ENCODE measurements around the gene MT1A. TPM values are rescaled to one million over a fixed set of nuclear protein-coding genes. Genes with fewer than 3 reads are reported as not detected.

The MT1A gene
- polyA plus RNA-seq, 4 donors, result not detected

DNA sequence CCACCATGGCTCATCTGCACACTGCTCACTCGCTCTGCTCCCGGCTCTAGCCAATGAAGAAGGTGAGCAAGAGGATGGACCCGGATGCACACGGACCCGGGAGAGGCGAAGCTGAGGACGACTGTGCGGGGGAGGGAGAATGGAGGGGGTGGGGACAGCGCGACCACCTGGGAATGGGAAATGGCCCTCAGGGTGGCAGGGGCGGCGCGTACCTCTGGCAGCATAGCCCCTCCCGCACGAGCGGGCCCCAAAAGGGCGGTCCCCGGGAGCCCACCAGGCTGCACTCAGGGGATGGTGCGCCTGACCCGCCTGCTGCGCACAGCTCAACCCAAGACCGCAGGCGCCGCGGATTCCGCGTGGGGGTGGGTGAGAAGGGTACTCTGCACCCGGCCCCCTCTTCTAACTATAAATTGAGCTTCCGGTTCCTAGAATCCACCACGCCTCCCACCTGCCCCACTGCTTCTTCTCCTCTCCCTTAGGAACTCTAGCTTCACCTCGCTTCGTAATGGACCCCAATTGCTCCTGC, 37.3 kb downstream of the MT1A start:
- DNase-seq (ENCODE audit: low read depth in 4 of 4, low spot score in 3 of 4), result no peak

DNA sequence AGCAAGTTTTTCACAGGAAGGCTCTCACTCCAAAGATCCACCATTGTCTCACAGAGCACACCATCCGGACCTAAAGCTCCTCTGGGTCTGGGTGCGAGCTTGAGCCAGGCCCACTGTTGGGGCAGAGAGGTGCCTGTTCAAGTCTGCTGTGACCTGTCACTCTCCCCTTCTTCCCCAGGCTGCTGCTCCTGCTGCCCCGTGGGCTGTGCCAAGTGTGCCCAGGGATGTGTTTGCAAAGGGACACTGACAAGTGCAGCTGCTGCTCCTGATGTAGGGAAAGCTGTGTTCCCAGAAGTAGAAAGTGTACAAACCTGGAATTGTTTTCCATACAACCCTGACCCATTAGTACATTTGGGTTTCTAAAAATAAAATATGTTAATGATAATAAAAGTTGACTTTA, 39.0 kb downstream of the MT1A start:
- DNase-seq (ENCODE audit: low read depth in 4 of 4, low spot score in 3 of 4), result no peak

DNA sequence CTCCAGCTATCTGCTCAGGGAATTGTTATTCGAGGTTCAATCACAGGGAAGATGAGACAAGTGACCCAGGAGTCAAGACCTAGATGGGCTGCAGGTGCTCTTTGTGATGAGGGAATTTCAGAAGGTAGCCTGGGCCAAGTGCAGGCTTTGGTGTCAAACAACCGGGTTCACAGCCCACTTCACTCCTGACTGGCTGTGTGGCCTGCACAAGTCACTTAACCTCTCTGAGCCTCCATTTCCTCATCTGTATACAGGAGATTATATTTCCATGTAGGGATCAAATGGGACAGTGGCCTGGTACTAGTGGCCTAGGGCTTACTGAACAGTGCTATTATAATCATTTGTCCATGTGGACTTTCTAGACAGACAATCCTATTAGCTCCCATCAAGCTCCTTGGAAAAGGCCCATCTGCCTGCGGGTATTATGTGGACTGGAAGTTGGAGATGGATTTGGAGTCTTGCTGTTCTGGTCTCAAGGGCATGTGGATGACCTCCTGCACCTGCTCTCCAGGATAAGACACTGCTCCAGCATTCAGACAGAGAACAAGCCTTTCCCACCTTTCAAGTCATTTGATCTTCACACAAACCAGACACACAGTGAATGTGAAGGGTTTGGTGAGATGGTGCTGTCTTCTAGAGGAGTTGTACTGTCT, 40.7 kb downstream of the MT1A start:
- no peak for DNase-seq (ENCODE audit: low read depth in 4 of 4, low spot score in 3 of 4)

DNA sequence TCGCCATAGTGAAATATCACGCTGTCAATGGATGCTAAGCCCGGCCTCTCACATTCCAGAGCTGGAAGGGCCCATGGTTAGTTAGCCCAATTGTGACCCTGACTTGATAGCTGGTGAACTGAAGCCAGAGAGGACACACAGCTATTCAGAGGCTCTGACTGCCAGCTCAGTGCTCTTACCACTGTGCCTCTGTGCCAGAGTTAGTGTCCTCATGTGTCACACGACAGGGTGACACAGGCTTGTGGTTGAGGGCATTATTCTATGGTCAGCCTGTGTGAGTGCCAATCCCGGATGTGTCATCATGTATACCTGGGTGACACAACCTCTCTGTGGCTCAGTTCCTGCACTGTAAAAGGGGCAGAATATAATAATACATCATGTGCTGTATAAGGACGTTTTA, 41.4 kb downstream of the MT1A start:
- no peak for DNase-seq (ENCODE audit: low read depth in 4 of 4, low spot score in 3 of 4)

DNA sequence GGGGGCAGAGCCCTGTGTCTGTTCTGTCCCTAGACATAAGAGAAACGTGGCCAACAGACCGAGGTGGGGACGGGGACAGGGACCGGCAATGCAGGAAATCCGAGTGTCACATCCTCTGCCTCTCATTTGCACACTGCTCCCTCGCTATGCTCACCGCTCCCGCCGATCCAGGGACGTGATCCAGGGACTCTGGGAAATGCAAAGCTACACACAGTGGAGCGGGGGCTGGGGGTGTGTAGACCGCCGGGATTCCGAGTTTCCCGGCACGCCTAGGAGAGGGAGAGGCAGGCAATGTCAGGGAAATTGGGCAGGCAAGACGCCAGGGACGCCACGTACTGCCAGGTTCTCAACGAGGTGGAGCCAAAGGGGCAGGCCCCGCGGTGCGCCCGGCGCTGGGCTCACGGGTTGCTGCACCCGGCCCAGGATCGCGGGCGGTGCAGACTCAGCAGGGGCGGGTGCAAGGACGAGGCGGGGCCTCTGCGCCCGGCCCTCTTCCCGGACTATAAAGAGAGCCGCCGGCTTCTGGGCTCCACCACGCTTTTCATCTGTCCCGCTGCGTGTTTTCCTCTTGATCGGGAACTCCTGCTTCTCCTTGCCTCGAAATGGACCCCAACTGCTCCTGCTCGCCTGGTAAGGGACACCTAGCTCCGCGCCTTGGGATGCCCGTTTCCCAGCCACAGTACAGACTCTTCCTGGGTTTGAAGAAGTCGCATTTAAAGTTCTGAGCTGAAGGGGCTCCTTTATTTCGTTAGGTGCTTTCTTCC, 43.7 kb downstream of the MT1A start, which contains the start of gene MT1X:
TSS of gene MT1X (plus strand) at position 532 of the 764 bp plus-strand sequence. CDS start at position 603, 71 bp downstream.
- DNase-seq (ENCODE audit: low read depth in 4 of 4, low spot score in 3 of 4), result peak in 3 of 4 donors; percentile 66 to 78 (median 72)

DNA sequence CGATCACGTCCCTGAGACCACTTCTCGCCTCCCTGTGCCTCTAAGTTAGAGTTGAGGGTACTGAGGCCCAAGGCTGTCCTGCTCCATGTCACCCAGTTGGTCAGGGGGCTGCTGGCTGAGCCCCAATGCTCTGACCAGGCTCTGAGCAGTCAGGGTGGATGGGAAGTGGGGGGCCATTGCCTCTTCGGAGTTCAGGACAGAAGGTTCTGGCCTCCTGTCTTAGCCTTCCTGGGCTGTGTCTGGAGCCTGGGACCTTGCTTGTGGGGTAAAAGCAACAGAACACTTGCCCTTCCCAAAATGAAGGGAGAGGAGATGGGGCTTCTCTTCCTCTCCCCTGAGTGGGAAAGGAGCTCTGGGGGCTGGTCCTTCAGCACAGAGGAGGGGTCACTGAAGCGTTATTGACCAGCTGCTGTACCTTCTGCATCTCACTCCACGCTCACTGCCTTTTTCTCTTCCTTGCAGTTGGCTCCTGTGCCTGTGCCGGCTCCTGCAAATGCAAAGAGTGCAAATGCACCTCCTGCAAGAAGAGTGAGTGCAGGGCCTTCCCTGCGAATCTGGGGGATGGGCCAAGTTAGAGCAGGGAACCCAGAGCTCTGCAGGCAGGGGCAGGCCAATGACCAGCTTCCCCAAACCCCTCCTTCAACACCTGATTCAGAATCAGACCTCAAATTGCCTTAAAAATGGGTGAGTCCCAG, 44.4 kb downstream of the MT1A start:
- DNase-seq (ENCODE audit: low read depth in 4 of 4, low spot score in 3 of 4), result no peak

- DNase-seq (ENCODE audit: low read depth in 4 of 4, low spot score in 3 of 4), result no peak
Measured at GRCh38 chr16:56683424-56684172, 45.1 kb downstream of the MT1A start.

DNA sequence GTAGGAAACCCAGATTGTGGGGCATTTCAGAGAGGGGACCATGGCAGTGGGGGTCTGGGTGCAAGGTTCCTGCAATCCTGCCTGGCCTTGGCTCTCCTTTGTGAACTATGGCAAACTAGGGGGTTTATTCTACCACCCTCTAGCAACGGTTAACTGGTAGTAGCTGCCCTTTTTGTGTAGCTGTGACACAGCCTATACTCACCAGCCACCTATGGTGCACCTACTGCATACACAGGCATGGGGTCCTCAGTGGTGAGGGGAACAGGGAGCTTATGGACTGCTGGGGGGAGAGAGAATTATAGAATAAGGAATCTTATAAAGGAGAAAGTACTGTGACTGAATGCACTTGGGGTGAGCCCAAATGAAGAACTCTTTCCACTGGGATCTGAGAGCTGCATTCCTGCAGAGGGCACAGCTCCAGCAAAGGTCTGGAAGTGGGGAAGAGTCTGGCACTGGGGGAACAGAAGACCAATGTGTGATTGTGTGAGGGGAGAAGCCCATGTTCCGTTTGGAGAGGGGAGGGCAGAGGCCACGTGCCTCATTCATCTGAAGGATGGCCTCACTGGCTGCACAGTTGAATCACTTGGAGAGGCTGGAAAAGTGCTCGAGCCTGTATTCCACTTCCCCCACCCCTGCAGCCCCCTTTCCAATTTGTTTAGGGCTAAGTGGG, 45.9 kb downstream of the MT1A start:
- no peak for DNase-seq (ENCODE audit: low read depth in 4 of 4, low spot score in 3 of 4)

- no peak for DNase-seq (ENCODE audit: low read depth in 4 of 4, low spot score in 3 of 4)
Measured at GRCh38 chr16:56684926-56685590, 46.6 kb downstream of the MT1A start.

DNA sequence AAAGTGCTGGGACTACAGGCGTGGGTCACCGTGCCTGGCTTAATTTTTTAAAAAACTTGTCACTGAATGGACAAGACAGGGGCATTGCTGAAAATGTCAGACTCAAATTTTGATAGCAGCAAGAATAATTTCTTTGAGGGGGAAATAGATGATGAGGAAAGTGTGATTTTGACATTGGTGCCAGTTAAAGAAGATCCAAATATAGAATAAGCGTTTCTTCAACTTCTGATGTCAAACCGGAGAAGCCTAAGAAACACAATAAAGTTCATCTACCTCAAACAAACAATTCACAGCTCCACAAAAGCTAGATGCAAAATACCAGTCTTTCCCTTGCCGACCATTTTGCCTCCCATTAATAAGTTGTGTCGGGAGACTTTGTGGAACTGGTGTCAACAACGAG, 48.3 kb downstream of the MT1A start:
- no peak for DNase-seq (ENCODE audit: low read depth in 4 of 4, low spot score in 3 of 4)

DNA sequence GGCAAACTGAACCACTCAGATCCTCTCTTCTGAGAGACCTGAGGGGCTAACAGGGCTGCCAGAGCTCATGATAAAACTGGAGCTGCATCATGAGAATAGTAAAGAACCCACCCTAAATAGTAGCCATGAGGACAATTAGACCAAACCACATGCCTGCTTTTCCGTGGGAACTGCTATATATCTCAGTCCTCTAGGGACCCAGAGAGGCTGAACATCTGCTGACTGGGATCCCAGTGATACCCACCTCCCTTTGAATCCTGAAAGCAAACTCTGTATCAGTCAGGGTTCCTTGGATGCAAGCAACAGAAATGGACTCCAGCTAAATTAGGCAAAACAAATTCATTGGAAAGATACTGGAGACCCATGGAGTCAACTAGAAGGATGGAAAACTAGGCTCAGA, 50.3 kb downstream of the MT1A start:
- DNase-seq (ENCODE audit: low read depth in 4 of 4, low spot score in 3 of 4), result no peak

DNA sequence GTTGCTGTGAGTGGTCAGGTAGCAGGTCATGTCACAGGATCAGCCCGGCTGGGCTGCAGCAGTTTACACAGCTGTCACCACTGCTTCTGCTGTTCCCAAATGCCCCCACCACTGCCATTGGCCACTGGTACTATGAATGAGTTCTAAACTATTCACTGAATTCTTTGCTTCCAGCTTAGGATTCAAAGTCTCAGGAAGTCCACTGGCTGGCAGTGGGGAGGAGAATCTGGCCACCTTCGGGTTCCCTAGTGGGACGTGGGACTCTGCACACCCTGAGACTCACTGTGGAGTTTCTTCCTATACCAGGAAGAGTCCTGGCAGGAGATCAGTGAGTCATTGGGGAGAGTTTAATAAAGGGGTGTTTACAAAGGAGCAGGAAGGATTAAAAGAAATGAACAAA, 50.7 kb downstream of the MT1A start:
- no peak for DNase-seq (ENCODE audit: low read depth in 4 of 4, low spot score in 3 of 4)

Other genes starting within 250 kb of the MT1A start
- 100 to 1,000 TPM in 3 of 4 donors, 10 to 100 TPM in 1; 96.4 to 143 (median 124) TPM for gene AMFR, start 213.1 kb upstream of the MT1A start, polyA plus RNA-seq (ENCODE audit: insufficient read length in 4 of 4)
- gene NUDT21, start 187.3 kb upstream of the MT1A start, polyA plus RNA-seq (ENCODE audit: insufficient read length in 4 of 4), result 100 to 1,000 TPM; 119 to 154 (median 128) TPM
- gene OGFOD1, start 187.1 kb upstream of the MT1A start, polyA plus RNA-seq (ENCODE audit: insufficient read length in 4 of 4), result 10 to 100 TPM; 37.2 to 41.3 (median 38.9) TPM
- gene BBS2, start 118.6 kb upstream of the MT1A start, polyA plus RNA-seq (ENCODE audit: insufficient read length in 4 of 4), result 100 to 1,000 TPM in 2 of 4 donors, 10 to 100 TPM in 2; 73.8 to 109 (median 93.8) TPM
- not detected for gene MT4, start 73.6 kb upstream of the MT1A start, polyA plus RNA-seq (ENCODE audit: insufficient read length in 4 of 4)
- gene MT3, start 49.1 kb upstream of the MT1A start, polyA plus RNA-seq (ENCODE audit: insufficient read length in 4 of 4), result 1 to 10 TPM in 2 of 4 donors, under 1 TPM in 1, not detected in 1; 0.73 to 1.4 (median 1.0) TPM
- 10 to 100 TPM; 19.5 to 27.5 (median 23.6) TPM for gene MT2A, start 30.1 kb upstream of the MT1A start, polyA plus RNA-seq (ENCODE audit: insufficient read length in 4 of 4)
- gene MT1E, start 12.9 kb upstream of the MT1A start, polyA plus RNA-seq (ENCODE audit: insufficient read length in 4 of 4), result 10 to 100 TPM; 20.0 to 50.1 (median 24.8) TPM
- gene MT1M, start 6.0 kb upstream of the MT1A start, polyA plus RNA-seq (ENCODE audit: insufficient read length in 4 of 4), result 1 to 10 TPM in 1 of 4 donors, under 1 TPM in 2, not detected in 1; 0.27 to 1.1 (median 0.32) TPM
- gene MT1B, start 13.2 kb downstream of the MT1A start, polyA plus RNA-seq (ENCODE audit: insufficient read length in 4 of 4), result under 1 TPM in 1 of 4 donors, not detected in 3; 0.59 TPM
- 10 to 100 TPM in 3 of 4 donors, 1 to 10 TPM in 1; 4.9 to 73.8 (median 49.8) TPM for gene MT1F, start 19.3 kb downstream of the MT1A start, polyA plus RNA-seq (ENCODE audit: insufficient read length in 4 of 4)
- gene MT1G, start 29.4 kb downstream of the MT1A start, polyA plus RNA-seq (ENCODE audit: insufficient read length in 4 of 4), result 100 to 1,000 TPM in 1 of 4 donors, 10 to 100 TPM in 3; 16.9 to 173 (median 36.0) TPM
- gene MT1H, start 31.1 kb downstream of the MT1A start, polyA plus RNA-seq (ENCODE audit: insufficient read length in 4 of 4), result 10 to 100 TPM in 2 of 4 donors, 1 to 10 TPM in 2; 4.4 to 57.8 (median 10.6) TPM
- 10 to 100 TPM; 16.7 to 48.4 (median 22.0) TPM for gene MT1X, start 43.8 kb downstream of the MT1A start, polyA plus RNA-seq (ENCODE audit: insufficient read length in 4 of 4)
- 10 to 100 TPM; 50.1 to 94.4 (median 79.9) TPM for gene NUP93, start 91.5 kb downstream of the MT1A start, polyA plus RNA-seq (ENCODE audit: insufficient read length in 4 of 4)
- gene SLC12A3, start 226.5 kb downstream of the MT1A start, polyA plus RNA-seq (ENCODE audit: insufficient read length in 4 of 4), result 10 to 100 TPM in 3 of 4 donors, 1 to 10 TPM in 1; 1.3 to 37.8 (median 35.0) TPM

All from left renal pelvis (tissue), 4 donors.